Esophagus muscularis mucosa (tissue), 4 donors: ENCODE measurements around the gene DUSP10.

ENCODE experiments used
- EP300 ChIP-seq: sonication (generic); formaldehyde crosslinking; IDR thresholded peaks from one replicate; pipeline ENCODE4 v1.6.1; 2017; ENCODE audit warnings: antibody characterized with exemption
- POLR2A ChIP-seq: fragments of 450-650 bp; IDR thresholded peaks from one replicate; pipeline ENCODE4 v1.6.1; 2017; ENCODE audit warnings: antibody characterized with exemption, moderate library complexity, mild to moderate bottlenecking, low read depth
- POLR2AphosphoS5 ChIP-seq, 2 donors: sonication (generic); formaldehyde crosslinking; IDR thresholded peaks; one replicate each; pipeline ENCODE4 v1.6.1; 2017; ENCODE audit warnings: antibody characterized with exemption in 2 of 2
- TF ChIP-seq, protein P1 (sequence below), 3 experiments: fragments of 200-600 bp in 2 of 3; fragments of 450-650 bp in 1 of 3; sonication (generic) in 2 of 3; IDR thresholded peaks; one replicate each; pipeline ENCODE4 v1.5.1; 2017 to 2019; ENCODE audit warnings: antibody characterized with exemption in 3 of 3, mild to moderate bottlenecking in 2 of 3, moderate library complexity in 1 of 3

DNA sequence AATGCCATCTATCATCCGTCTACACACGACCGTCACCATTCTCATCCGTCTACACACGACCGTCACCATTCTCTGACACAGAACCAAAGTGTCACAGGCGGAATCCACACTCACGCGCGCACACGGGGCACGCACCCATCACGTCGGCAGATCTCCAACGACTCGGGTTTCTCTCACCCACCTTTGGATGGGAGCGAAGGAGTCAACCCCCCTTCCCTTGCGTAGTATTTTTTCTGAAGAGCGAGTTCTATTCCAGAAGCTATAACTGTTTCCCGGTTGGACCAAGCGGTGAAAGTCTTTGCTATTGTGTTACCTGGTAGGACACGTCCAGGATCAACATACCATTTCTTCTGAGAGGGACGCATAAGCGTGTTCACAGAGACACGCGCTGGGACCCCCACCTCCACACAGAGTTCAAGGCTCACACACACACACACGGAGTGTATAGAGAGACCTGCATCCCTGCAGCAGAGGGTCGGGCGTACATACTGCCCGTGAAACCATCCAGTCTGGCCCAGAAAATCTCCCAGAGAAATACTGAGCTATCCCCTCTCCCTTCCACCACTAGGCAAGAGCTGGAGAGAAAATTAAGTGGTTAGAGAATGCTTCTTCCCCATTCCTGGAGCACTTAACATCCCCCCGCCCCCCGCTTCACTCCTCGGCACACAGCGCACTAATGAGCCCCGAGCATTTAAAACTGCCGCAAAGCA is 741 bp downstream of the DUSP10 start:
- peak in 1 of 2 donors; percentile 0 for TF ChIP-seq POLR2AphosphoS5 (IDR thresholded peaks at IDR 0.05)
- TF ChIP-seq POLR2A: no peak
- TF ChIP-seq, protein P1, sequence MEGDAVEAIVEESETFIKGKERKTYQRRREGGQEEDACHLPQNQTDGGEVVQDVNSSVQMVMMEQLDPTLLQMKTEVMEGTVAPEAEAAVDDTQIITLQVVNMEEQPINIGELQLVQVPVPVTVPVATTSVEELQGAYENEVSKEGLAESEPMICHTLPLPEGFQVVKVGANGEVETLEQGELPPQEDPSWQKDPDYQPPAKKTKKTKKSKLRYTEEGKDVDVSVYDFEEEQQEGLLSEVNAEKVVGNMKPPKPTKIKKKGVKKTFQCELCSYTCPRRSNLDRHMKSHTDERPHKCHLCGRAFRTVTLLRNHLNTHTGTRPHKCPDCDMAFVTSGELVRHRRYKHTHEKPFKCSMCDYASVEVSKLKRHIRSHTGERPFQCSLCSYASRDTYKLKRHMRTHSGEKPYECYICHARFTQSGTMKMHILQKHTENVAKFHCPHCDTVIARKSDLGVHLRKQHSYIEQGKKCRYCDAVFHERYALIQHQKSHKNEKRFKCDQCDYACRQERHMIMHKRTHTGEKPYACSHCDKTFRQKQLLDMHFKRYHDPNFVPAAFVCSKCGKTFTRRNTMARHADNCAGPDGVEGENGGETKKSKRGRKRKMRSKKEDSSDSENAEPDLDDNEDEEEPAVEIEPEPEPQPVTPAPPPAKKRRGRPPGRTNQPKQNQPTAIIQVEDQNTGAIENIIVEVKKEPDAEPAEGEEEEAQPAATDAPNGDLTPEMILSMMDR (IDR thresholded peaks at IDR 0.05): no peak
- TF ChIP-seq EP300: no peak
